ENCODE results near the gene TTC32. TPM values are rescaled to one million over a fixed set of nuclear protein-coding genes. Genes with fewer than 3 reads are reported as not detected.

TTC32 gene
- total RNA-seq, 1 donor from 2014 or later, result 27.9 TPM

- Histone ChIP-seq H3K36me3 (no peaks in the 10 kb centered on the region), H3K4me3 (no peak overlapping the region), H2AFZ (replicated peaks) (no peak overlapping the region), H4K20me1 (ENCODE audit: low read depth) (no peaks in the 10 kb centered on the region), H3K27ac (no peak overlapping the region), H3K79me2 (ENCODE audit: low read depth) (no peaks in the 10 kb centered on the region), H3K27me3 (no peaks in the 10 kb centered on the region), H3K9me3 (ENCODE audit: low read depth) (no peaks in the 10 kb centered on the region), H3K9ac (no peak overlapping the region), H3F3A (ENCODE audit: low read depth) (no peaks in the 10 kb centered on the region), H3K4me2 (no peak overlapping the region), H3K4me1 (no peaks in the 10 kb centered on the region)
- peaks cover under 1% of the 10 kb centered on the region for H3K4me1 Mint-ChIP-seq
- H3K4me3 Mint-ChIP-seq, result no peak overlapping the region
- TF ChIP-seq CTCF (IDR thresholded peaks at IDR 0.05) (no peak), EZH2phosphoT487 (IDR thresholded peaks at IDR 0.05) (no peak), EZH2 (IDR thresholded peaks at IDR 0.05) (no peak)
- no peak overlapping the region for H3K27ac Mint-ChIP-seq
- peaks cover under 1% of the 10 kb centered on the region for H3K9me3 Mint-ChIP-seq
- H3K36me3 Mint-ChIP-seq, result no peaks in the 10 kb centered on the region
- DNase-seq (ENCODE audit: low spot score), result no peak
- peaks cover 2% of the 10 kb centered on the region for H3K27me3 Mint-ChIP-seq (ENCODE audit: insufficient read depth, low read depth)
Observed at GRCh38 chr2:19857806-19858205, 44.0 kb downstream of the TTC32 start.

DNA sequence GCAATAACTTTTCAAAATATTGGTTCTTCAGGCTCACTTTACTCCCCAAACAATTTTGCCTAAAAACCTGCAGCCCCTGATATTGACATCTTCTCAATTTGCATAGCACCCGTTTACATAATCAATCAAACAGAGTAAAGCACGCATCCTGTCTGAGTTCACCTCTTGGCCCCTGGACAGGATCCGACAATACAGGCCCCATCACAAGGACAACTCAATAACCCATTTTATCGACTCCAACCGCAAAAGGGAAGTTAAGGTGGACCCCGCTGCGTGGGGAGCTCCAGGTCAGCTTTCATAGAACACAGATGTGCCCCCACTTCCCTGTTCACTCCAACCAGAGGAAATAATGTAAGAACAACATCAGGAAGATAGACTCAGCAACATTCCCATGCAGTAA lies 44.7 kb downstream of the TTC32 start:
- Mint-ChIP-seq H3K9me3 (no peaks in the 10 kb centered on the region), H3K27me3 (ENCODE audit: insufficient read depth, low read depth) (peaks cover 2% of the 10 kb centered on the region), H3K36me3 (no peaks in the 10 kb centered on the region), H3K4me3 (no peak overlapping the region), H3K27ac (no peak overlapping the region), H3K4me1 (no peaks in the 10 kb centered on the region)
- H3K9me3 ChIP-seq (ENCODE audit: low read depth), result no peaks in the 10 kb centered on the region
- H4K20me1 ChIP-seq (ENCODE audit: low read depth), result no peaks in the 10 kb centered on the region
- no peak overlapping the region for H3K4me2 ChIP-seq
- no peaks in the 10 kb centered on the region for H3K4me1 ChIP-seq
- no peaks in the 10 kb centered on the region for H3K27me3 ChIP-seq
- no peaks in the 10 kb centered on the region for H3F3A ChIP-seq (ENCODE audit: low read depth)
- H2AFZ ChIP-seq (replicated peaks), result no peak overlapping the region
- H3K36me3 ChIP-seq, result no peaks in the 10 kb centered on the region
- no peaks in the 10 kb centered on the region for H3K79me2 ChIP-seq (ENCODE audit: low read depth)
- no peak for TF ChIP-seq EZH2phosphoT487 (IDR thresholded peaks at IDR 0.05)
- no peak for TF ChIP-seq CTCF (IDR thresholded peaks at IDR 0.05)
- TF ChIP-seq EZH2 (IDR thresholded peaks at IDR 0.05), result no peak
- H3K4me3 ChIP-seq, result no peak overlapping the region
- H3K9ac ChIP-seq, result no peak overlapping the region
- no peak for DNase-seq (ENCODE audit: low spot score)
- no peak overlapping the region for H3K27ac ChIP-seq

GRCh38 chr2:19855542-19856431 lies 46.0 kb downstream of the TTC32 start:
- no peaks in the 10 kb centered on the region for H3K36me3 ChIP-seq
- peaks cover 5% of the 10 kb centered on the region for H3K27me3 Mint-ChIP-seq (ENCODE audit: insufficient read depth, low read depth)
- no peak overlapping the region for H3K9ac ChIP-seq
- H2AFZ ChIP-seq (replicated peaks), result no peak overlapping the region
- no peaks in the 10 kb centered on the region for H3K79me2 ChIP-seq (ENCODE audit: low read depth)
- no peaks in the 10 kb centered on the region for H3K9me3 Mint-ChIP-seq
- no peaks in the 10 kb centered on the region for H3K9me3 ChIP-seq (ENCODE audit: low read depth)
- TF ChIP-seq EZH2phosphoT487 (IDR thresholded peaks at IDR 0.05) (no peak), EZH2 (IDR thresholded peaks at IDR 0.05) (no peak), CTCF (IDR thresholded peaks at IDR 0.05) (no peak)
- H3K4me1 Mint-ChIP-seq, result no peaks in the 10 kb centered on the region
- no peak overlapping the region for H3K27ac ChIP-seq
- no peaks in the 10 kb centered on the region for H3F3A ChIP-seq (ENCODE audit: low read depth)
- H3K27me3 ChIP-seq, result no peaks in the 10 kb centered on the region
- H3K36me3 Mint-ChIP-seq, result no peaks in the 10 kb centered on the region
- H3K27ac Mint-ChIP-seq, result no peak overlapping the region
- no peak overlapping the region for H3K4me3 Mint-ChIP-seq
- DNase-seq (ENCODE audit: low spot score), result no peak
- no peaks in the 10 kb centered on the region for H4K20me1 ChIP-seq (ENCODE audit: low read depth)
- no peak overlapping the region for H3K4me2 ChIP-seq
- H3K4me1 ChIP-seq, result peaks cover 3% of the 10 kb centered on the region
- no peak overlapping the region for H3K4me3 ChIP-seq
